DOHH2 (cell line): ENCODE results near the gene HFE.

ENCODE experiments used
- H3F3A ChIP-seq: fragments of 200-600 bp; sonication (generic), shearing (Covaris generic); 2 replicates; pipeline ENCODE4 v1.6.0; 2016; ENCODE audit warnings: antibody characterized with exemption, mild to moderate bottlenecking; ENCODE audit not compliant: control insufficient read depth, insufficient read depth
- H3K27ac ChIP-seq: fragments of 200-600 bp; sonication (generic); 2 replicates; pipeline ENCODE4 v1.5.1; 2014; ENCODE audit warnings: low read depth, mild to moderate bottlenecking, low read length, moderate library complexity
- H3K27me3 ChIP-seq: fragments of 200-600 bp; sonication (generic); 2 replicates; pipeline ENCODE4 v1.6.1; 2014; ENCODE audit warnings: mild to moderate bottlenecking, low read length, mixed read lengths; ENCODE audit not compliant: control insufficient read depth
- H3K36me3 ChIP-seq: fragments of 200-600 bp; sonication (generic); 2 replicates; pipeline ENCODE4 v1.6.1; 2014; ENCODE audit warnings: mild to moderate bottlenecking, low read length, moderate library complexity, mixed read lengths; ENCODE audit not compliant: control insufficient read depth
- H3K4me1 ChIP-seq: fragments of 200-600 bp; sonication (generic); 2 replicates; pipeline ENCODE4 v1.6.1; 2014; ENCODE audit warnings: mild to moderate bottlenecking, low read length, mixed read lengths; ENCODE audit not compliant: control insufficient read depth
- H3K4me2 ChIP-seq: fragments of 200-600 bp; sonication (generic); 2 replicates; pipeline ENCODE4 v1.6.0; 2014; ENCODE audit warnings: mild to moderate bottlenecking, low read length, moderate library complexity
- H3K4me3 ChIP-seq: fragments of 200-600 bp; sonication (generic); 2 replicates; pipeline ENCODE4 v1.5.1; 2014; ENCODE audit warnings: mild to moderate bottlenecking, low read length, mixed read lengths
- H3K79me2 ChIP-seq: fragments of 200-600 bp; sonication (generic); 2 replicates; pipeline ENCODE4 v1.6.1; 2014; ENCODE audit warnings: mild to moderate bottlenecking, low read length, mixed read lengths; ENCODE audit not compliant: control insufficient read depth
- H3K9me2 ChIP-seq: fragments of 200-600 bp; sonication (generic); replicated peaks from 2 replicates; pipeline ENCODE4 v1.6.1; 2014; ENCODE audit warnings: mild to moderate bottlenecking, low read length, mixed read lengths; ENCODE audit not compliant: control insufficient read depth
- H3K9me3 ChIP-seq: fragments of 200-600 bp; sonication (generic); 2 replicates; pipeline ENCODE4 v1.6.1; 2014; ENCODE audit warnings: antibody characterized with exemption, low read length, mixed read lengths; ENCODE audit not compliant: control insufficient read depth, insufficient read depth
- H4K20me1 ChIP-seq: fragments of 200-600 bp; sonication (generic); 2 replicates; pipeline ENCODE4 v1.6.0; 2014; ENCODE audit warnings: low read depth, mild to moderate bottlenecking, antibody characterized with exemption, low read length, moderate library complexity; ENCODE audit not compliant: control insufficient read depth, insufficient read depth
- EZH2phosphoT487 ChIP-seq: fragments of 200-600 bp; sonication (generic); IDR thresholded peaks from 2 replicates; pipeline ENCODE4 v1.6.1; 2017; ENCODE audit warnings: borderline replicate concordance, mild to moderate bottlenecking, antibody characterized with exemption, low read length, moderate library complexity, mixed read lengths
- TF ChIP-seq, protein P1 (sequence below): fragments of 200-600 bp; sonication (generic); IDR thresholded peaks from one replicate; pipeline ENCODE4 v1.5.1; 2014; ENCODE audit warnings: antibody characterized with exemption, mild to moderate bottlenecking, low read depth, low read length; ENCODE audit not compliant: poor library complexity, severe bottlenecking

The HFE gene

GRCh38 chr6:26104457-26105108, 17.4 kb downstream of the HFE start:
- Histone ChIP-seq H3K9me3 (no peaks in the 10 kb centered on the region), H3K36me3 (no peaks in the 10 kb centered on the region), H3F3A (peaks cover 16% of the 10 kb centered on the region), H4K20me1 (no peaks in the 10 kb centered on the region), H3K4me3 (peak overlapping the region; percentile 74), H3K4me2 (peak overlapping the region; percentile 88), H3K9me2 (no peaks in the 10 kb centered on the region), H3K27me3 (no peaks in the 10 kb centered on the region), H3K4me1 (peaks cover 25% of the 10 kb centered on the region), H3K79me2 (no peaks in the 10 kb centered on the region), H3K27ac (peak overlapping the region; percentile 93)
- TF ChIP-seq, protein P1, sequence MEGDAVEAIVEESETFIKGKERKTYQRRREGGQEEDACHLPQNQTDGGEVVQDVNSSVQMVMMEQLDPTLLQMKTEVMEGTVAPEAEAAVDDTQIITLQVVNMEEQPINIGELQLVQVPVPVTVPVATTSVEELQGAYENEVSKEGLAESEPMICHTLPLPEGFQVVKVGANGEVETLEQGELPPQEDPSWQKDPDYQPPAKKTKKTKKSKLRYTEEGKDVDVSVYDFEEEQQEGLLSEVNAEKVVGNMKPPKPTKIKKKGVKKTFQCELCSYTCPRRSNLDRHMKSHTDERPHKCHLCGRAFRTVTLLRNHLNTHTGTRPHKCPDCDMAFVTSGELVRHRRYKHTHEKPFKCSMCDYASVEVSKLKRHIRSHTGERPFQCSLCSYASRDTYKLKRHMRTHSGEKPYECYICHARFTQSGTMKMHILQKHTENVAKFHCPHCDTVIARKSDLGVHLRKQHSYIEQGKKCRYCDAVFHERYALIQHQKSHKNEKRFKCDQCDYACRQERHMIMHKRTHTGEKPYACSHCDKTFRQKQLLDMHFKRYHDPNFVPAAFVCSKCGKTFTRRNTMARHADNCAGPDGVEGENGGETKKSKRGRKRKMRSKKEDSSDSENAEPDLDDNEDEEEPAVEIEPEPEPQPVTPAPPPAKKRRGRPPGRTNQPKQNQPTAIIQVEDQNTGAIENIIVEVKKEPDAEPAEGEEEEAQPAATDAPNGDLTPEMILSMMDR, result no peak
- no peak for TF ChIP-seq EZH2phosphoT487

GRCh38 chr6:26105109-26105730, 18.0 kb downstream of the HFE start:
- H3K4me1 ChIP-seq, result peaks cover 25% of the 10 kb centered on the region
- no peaks in the 10 kb centered on the region for H3K9me2 ChIP-seq
- no peaks in the 10 kb centered on the region for H3K9me3 ChIP-seq
- no peaks in the 10 kb centered on the region for H3K27me3 ChIP-seq
- no peak for TF ChIP-seq EZH2phosphoT487
- TF ChIP-seq, protein P1, result no peak
- no peaks in the 10 kb centered on the region for H4K20me1 ChIP-seq
- H3K4me3 ChIP-seq, result peak overlapping the region; percentile 74; the same call in 1 of the 2 replicates
- H3K27ac ChIP-seq, result peak overlapping the region; percentile 93
- peak overlapping the region; percentile 88; the same call in 1 of the 2 replicates for H3K4me2 ChIP-seq
- H3F3A ChIP-seq, result peaks cover 16% of the 10 kb centered on the region
- no peaks in the 10 kb centered on the region for H3K36me3 ChIP-seq
- no peaks in the 10 kb centered on the region for H3K79me2 ChIP-seq

- Histone ChIP-seq H3K4me2 (no peak overlapping the region), H3F3A (peaks cover 16% of the 10 kb centered on the region), H3K36me3 (no peaks in the 10 kb centered on the region), H3K4me3 (no peak overlapping the region), H3K4me1 (peaks cover 25% of the 10 kb centered on the region), H3K79me2 (no peaks in the 10 kb centered on the region), H3K27ac (no peak overlapping the region; the same call in 1 of the 2 replicates), H3K9me3 (no peaks in the 10 kb centered on the region), H4K20me1 (no peaks in the 10 kb centered on the region), H3K9me2 (no peaks in the 10 kb centered on the region), H3K27me3 (no peaks in the 10 kb centered on the region)
- TF ChIP-seq EZH2phosphoT487, result no peak
- TF ChIP-seq, protein P1, result no peak
Observed at GRCh38 chr6:26105842-26106241, 18.6 kb downstream of the HFE start.
